Osteoblast (primary cell): ENCODE measurements around the gene SOWAHC. TPM values are rescaled to one million over a fixed set of nuclear protein-coding genes. Genes with fewer than 3 reads are reported as not detected.

Experiments
- DNase-seq: peaks from one replicate; pipeline ENCODE4 v3.0.0; 2011; ENCODE audit warnings: low spot score, mixed read lengths; ENCODE audit not compliant: insufficient read length; ENCODE audit errors: missing footprints
- H2AFZ ChIP-seq: 2 replicates; pipeline ENCODE4 v1.6.0; 2011; ENCODE audit warnings: mild to moderate bottlenecking, low read length
- H3K27ac ChIP-seq: 2 replicates; pipeline ENCODE4 v1.5.1; 2011; ENCODE audit warnings: mild to moderate bottlenecking, low read depth, low read length, moderate library complexity
- H3K27me3 ChIP-seq: 2 replicates; pipeline ENCODE4 v1.6.0; 2012; ENCODE audit warnings: mild to moderate bottlenecking, control low read depth, inconsistent platforms, low read length, moderate library complexity; ENCODE audit not compliant: insufficient read depth
- H3K36me3 ChIP-seq: 2 replicates; pipeline ENCODE4 v1.5.1; 2011; ENCODE audit warnings: mild to moderate bottlenecking, low read length, control low read depth, moderate library complexity; ENCODE audit not compliant: insufficient read depth
- H3K4me1 ChIP-seq: 2 replicates; pipeline ENCODE4 v1.5.1; 2011; ENCODE audit warnings: mild to moderate bottlenecking, low read length, control low read depth, moderate library complexity; ENCODE audit not compliant: insufficient read depth
- H3K4me2 ChIP-seq: 2 replicates; pipeline ENCODE4 v1.6.0; 2011; ENCODE audit warnings: mild to moderate bottlenecking, low read length; ENCODE audit not compliant: insufficient read depth
- H3K4me3 ChIP-seq: fragments of 200-600 bp; sonication (generic); 3 replicates; pipeline ENCODE4 v1.5.1; 2012; ENCODE audit warnings: mild to moderate bottlenecking, low read length, inconsistent platforms; ENCODE audit not compliant: insufficient read depth
- H3K79me2 ChIP-seq: 2 replicates; pipeline ENCODE4 v1.6.0; 2012; ENCODE audit warnings: mild to moderate bottlenecking, low read length, control low read depth, inconsistent platforms; ENCODE audit not compliant: insufficient read depth
- H3K9me3 ChIP-seq: 2 replicates; pipeline ENCODE4 v1.5.1; 2011; ENCODE audit warnings: low read depth, low read length, control low read depth
- H4K20me1 ChIP-seq: 2 replicates; pipeline ENCODE4 v1.6.0; 2012; ENCODE audit warnings: mild to moderate bottlenecking, low read length, control low read depth; ENCODE audit not compliant: insufficient read depth
- total RNA-seq: library from RNA; depleted of rRNA; stranded (reverse); fragments of >200 nt; gene quantifications from 2 replicates; pipeline ENCODE4 v1.2.3, GENCODE V29; 2012
- TF ChIP-seq, protein P1 (sequence below): IDR thresholded peaks from 2 replicates; pipeline ENCODE4 v1.5.1; 2011; ENCODE audit warnings: mild to moderate bottlenecking, low read depth, low read length, moderate library complexity; ENCODE audit errors: extremely low read depth

Gene SOWAHC
- total RNA-seq, 1 donor: 17.7 TPM

DNA sequence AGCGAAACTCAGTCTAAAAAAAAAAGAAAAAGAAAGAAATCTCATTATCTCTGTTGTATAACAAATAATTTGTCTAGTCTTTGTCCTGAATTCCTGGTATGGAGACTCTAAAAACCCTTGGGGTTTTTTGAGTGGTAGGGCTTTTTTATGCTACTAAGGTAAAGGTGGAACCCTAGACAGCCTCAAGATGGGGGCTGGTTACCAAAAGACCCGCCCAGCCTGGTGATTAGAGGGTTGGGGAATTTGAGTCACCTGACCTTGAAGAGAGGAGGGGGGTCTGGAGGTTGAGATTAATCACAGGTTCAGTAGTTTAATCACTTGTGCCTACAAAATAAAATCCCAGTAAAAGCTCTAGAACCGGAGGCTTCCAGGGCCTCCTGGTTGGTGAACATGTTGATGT is 17.6 kb downstream of the SOWAHC start:
- TF ChIP-seq, protein P1, sequence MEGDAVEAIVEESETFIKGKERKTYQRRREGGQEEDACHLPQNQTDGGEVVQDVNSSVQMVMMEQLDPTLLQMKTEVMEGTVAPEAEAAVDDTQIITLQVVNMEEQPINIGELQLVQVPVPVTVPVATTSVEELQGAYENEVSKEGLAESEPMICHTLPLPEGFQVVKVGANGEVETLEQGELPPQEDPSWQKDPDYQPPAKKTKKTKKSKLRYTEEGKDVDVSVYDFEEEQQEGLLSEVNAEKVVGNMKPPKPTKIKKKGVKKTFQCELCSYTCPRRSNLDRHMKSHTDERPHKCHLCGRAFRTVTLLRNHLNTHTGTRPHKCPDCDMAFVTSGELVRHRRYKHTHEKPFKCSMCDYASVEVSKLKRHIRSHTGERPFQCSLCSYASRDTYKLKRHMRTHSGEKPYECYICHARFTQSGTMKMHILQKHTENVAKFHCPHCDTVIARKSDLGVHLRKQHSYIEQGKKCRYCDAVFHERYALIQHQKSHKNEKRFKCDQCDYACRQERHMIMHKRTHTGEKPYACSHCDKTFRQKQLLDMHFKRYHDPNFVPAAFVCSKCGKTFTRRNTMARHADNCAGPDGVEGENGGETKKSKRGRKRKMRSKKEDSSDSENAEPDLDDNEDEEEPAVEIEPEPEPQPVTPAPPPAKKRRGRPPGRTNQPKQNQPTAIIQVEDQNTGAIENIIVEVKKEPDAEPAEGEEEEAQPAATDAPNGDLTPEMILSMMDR: no peak
- H2AFZ ChIP-seq: no peak overlapping the region

DNA sequence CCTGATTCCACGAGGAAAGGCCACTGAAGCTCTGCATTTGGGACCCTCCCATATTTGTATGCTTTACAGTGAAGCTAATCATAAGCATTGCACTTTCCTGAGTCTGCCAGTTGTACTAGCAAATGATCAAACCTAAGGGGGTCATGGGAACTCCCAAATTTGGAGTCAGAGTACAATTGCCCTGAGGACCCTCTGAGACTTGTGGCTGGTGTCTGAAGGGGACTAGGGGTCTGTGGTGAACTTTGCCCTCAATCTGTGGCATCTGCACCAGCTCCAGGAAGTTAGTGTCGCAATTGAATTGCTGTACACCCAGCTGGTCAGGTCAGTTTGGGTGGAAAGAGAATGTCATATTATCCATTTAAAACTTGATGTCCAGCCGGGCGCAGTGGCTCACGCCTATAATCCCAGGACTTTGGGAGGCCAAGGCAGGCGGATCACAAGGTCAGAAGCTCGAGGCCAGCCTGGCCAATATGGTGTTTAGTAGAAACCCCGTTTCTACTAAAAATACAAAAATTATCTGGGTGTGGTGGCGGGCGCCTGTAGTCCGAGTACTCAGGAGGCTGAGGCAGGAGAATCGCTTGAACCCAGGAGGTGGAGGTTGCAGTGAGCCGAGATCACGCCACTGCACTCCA is 18.1 kb downstream of the SOWAHC start:
- TF ChIP-seq, protein P1: no peak
- H3K27ac ChIP-seq: no peak overlapping the region
- no peaks in the 10 kb centered on the region for H4K20me1 ChIP-seq
- no peaks in the 10 kb centered on the region for H3K4me1 ChIP-seq
- no peaks in the 10 kb centered on the region for H3K9me3 ChIP-seq
- no peak overlapping the region for H3K4me2 ChIP-seq
- H3K4me3 ChIP-seq: no peak overlapping the region
- no peak for DNase-seq
- H3K36me3 ChIP-seq: no peaks in the 10 kb centered on the region
- no peaks in the 10 kb centered on the region for H3K79me2 ChIP-seq
- H3K27me3 ChIP-seq: no peaks in the 10 kb centered on the region
- H2AFZ ChIP-seq: no peak overlapping the region

More for the DNA sequence above, 17.6 kb downstream of the SOWAHC start:
- H3K4me1 ChIP-seq: no peaks in the 10 kb centered on the region
- no peak for DNase-seq
- H3K4me2 ChIP-seq: no peak overlapping the region
- H4K20me1 ChIP-seq: no peaks in the 10 kb centered on the region
- H3K27me3 ChIP-seq: no peaks in the 10 kb centered on the region
- no peaks in the 10 kb centered on the region for H3K36me3 ChIP-seq
- H3K79me2 ChIP-seq: no peaks in the 10 kb centered on the region
- no peak overlapping the region for H3K4me3 ChIP-seq
- H3K9me3 ChIP-seq: no peaks in the 10 kb centered on the region
- no peak overlapping the region for H3K27ac ChIP-seq

DNA sequence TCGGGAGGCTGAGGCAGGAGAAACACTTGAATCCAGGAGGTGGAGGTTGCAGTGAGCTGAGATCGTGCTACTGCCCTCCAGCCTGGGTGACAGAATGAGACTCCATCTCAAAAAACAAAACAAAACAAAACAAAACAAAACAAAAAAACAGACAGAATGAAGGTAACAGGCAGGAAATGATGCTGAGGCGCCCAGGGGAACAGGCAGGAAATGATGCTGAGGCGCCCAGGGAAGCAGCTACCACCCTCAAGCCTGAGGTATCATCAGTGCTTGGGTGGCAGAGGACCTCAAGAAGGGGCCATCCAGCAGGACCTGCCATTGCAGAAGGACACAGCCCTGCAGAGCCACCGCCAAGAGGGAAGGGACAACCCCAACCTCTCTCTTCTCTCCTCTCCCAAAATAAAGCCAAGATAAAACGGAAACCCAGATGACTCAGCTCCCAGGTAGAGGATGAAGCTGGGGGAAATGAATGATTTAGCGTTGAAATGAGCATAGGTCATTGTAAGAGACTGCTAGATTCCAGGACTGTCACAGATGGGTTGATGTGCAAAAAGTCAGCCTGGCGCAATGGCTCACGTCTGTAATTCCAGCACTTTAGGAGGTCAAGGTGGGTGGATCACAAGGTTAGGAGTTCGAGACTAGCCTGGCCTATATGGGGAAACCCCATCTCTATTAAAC is 19.3 kb downstream of the SOWAHC start:
- H4K20me1 ChIP-seq: no peaks in the 10 kb centered on the region
- no peaks in the 10 kb centered on the region for H3K9me3 ChIP-seq
- no peak overlapping the region for H3K27ac ChIP-seq
- no peaks in the 10 kb centered on the region for H3K27me3 ChIP-seq
- peaks cover 8% of the 10 kb centered on the region for H3K4me1 ChIP-seq
- DNase-seq: no peak
- no peak overlapping the region for H3K4me2 ChIP-seq
- no peak overlapping the region for H3K4me3 ChIP-seq
- no peaks in the 10 kb centered on the region for H3K79me2 ChIP-seq
- H3K36me3 ChIP-seq: no peaks in the 10 kb centered on the region
- TF ChIP-seq, protein P1: no peak
- H2AFZ ChIP-seq: no peak overlapping the region
